Lung (tissue), 12 donors: ENCODE data around the gene RETN. TPM values are rescaled to one million over a fixed set of nuclear protein-coding genes. Genes with fewer than 3 reads are reported as not detected.

Source experiments
- ATAC-seq: fragments of 200-7000 bp; cut with Tn5 transposase; one replicate; pipeline ENCODE4 v1.9.1; 2020; ENCODE audit warnings: moderate number of reproducible peaks; ENCODE audit not compliant: insufficient read depth, low FRiP score
- DNase-seq, 3 donors: peaks; one replicate each; pipeline ENCODE4 v3.0.0-alpha.2; 2013 to 2017
- H3K27ac ChIP-seq, 2 donors: one replicate each; pipeline ENCODE4 v1.5.1; 2013; ENCODE audit warnings: mild to moderate bottlenecking in 2 of 2, moderate library complexity in 2 of 2, control low read depth in 1 of 2, inconsistent platforms in 1 of 2, low read depth in 1 of 2, low read length in 1 of 2
- H3K27me3 ChIP-seq, 3 donors: one replicate each; pipeline ENCODE4 v1.5.1; 2013; ENCODE audit warnings: low read length in 2 of 3; ENCODE audit not compliant: control insufficient read depth in 3 of 3, insufficient read depth in 3 of 3
- H3K36me3 ChIP-seq, 4 donors: one replicate each; pipeline ENCODE4 v1.5.1; 2013; ENCODE audit warnings: low read length in 4 of 4, mild to moderate bottlenecking in 1 of 4, moderate library complexity in 1 of 4; ENCODE audit not compliant: control insufficient read depth in 4 of 4, insufficient read depth in 4 of 4
- H3K4me1 ChIP-seq, 5 donors: one replicate each; pipeline ENCODE4 v1.5.1; 2013; ENCODE audit warnings: low read length in 5 of 5, mild to moderate bottlenecking in 2 of 5, moderate library complexity in 1 of 5; ENCODE audit not compliant: control insufficient read depth in 5 of 5, insufficient read depth in 5 of 5
- H3K4me3 ChIP-seq: one replicate; pipeline ENCODE4 v1.5.1; 2013; ENCODE audit warnings: mild to moderate bottlenecking, control low read depth, moderate library complexity
- H3K9ac ChIP-seq, 2 donors: one replicate each; pipeline ENCODE4 v1.5.1; 2013; ENCODE audit warnings: low read length in 2 of 2, control low read depth in 1 of 2; ENCODE audit not compliant: insufficient read depth in 1 of 2
- H3K9me3 ChIP-seq, 4 donors: one replicate each; pipeline ENCODE4 v1.5.1; 2013; ENCODE audit warnings: low read length in 3 of 4, mild to moderate bottlenecking in 1 of 4, moderate library complexity in 1 of 4; ENCODE audit not compliant: control insufficient read depth in 4 of 4, insufficient read depth in 3 of 4
- WGBS, 2 donors: extraction: QIAGEN DNeasy Blood & Tissue Kit; methylation state at CpG; one replicate each; pipeline ENCODE4 v1.1.7; 2013; 5-methylcytosine and 5-hydroxymethylcytosine counted together
- polyA plus RNA-seq, 2 donors: library from polyadenylated mRNA; stranded (reverse); fragments of 200-250 nt; gene quantifications; one replicate each; pipeline ENCODE4 v1.2.1, GENCODE V29; 2013
- total RNA-seq, 2 donors: library from RNA; depleted of rRNA in 1 of 2; stranded (reverse); fragments of >200 nt in 1 of 2; gene quantifications; one replicate each; pipeline ENCODE4 v1.2.1, GENCODE V29; 2014 to 2021
- TF ChIP-seq, protein P1 (sequence below): IDR thresholded peaks from 2 replicates; pipeline ENCODE4 v1.5.1; 2012; ENCODE audit warnings: mild to moderate bottlenecking; ENCODE audit errors: control extremely low read depth, extremely low read depth
- donor health status: control.
- donor health status: control.
- donor health status: Bipolar disorder and iron deficiency.
- donor health status: healthy.
- donor health status: DM: yes; HTN: yes; CAD: no.

The RETN gene
- total and polyA plus RNA-seq, 4 donors = 2.9 to 1,168 (median 58.3) TPM

DNA sequence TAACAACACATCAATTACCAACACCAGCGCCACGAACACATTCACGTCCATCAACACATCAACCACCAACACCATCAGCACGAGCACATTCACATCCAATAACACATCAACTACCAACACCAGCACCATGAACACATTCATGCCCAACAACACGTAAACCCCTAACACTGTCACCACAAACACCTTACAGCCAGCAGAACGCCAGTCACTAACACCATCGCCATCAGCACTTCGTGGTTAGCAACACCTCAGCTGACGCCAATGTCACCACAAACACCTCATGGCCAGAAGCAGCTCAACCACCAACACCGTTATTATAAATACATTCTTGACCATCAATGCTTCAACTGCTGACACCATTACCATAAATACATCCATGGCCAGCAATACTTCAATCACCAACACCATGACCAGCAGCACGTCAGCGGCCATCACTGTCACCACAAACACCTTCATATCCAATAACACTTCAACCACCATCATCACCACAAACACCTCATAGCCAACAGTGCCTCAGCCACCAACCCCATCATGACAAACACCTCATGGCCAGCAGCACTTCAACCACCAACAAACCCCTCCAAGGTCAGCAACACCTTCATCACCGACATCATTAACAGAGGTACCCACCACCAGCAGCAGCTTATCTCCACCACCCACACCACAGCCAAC lies 23.7 kb downstream of the RETN start:
- TF ChIP-seq, protein P1, sequence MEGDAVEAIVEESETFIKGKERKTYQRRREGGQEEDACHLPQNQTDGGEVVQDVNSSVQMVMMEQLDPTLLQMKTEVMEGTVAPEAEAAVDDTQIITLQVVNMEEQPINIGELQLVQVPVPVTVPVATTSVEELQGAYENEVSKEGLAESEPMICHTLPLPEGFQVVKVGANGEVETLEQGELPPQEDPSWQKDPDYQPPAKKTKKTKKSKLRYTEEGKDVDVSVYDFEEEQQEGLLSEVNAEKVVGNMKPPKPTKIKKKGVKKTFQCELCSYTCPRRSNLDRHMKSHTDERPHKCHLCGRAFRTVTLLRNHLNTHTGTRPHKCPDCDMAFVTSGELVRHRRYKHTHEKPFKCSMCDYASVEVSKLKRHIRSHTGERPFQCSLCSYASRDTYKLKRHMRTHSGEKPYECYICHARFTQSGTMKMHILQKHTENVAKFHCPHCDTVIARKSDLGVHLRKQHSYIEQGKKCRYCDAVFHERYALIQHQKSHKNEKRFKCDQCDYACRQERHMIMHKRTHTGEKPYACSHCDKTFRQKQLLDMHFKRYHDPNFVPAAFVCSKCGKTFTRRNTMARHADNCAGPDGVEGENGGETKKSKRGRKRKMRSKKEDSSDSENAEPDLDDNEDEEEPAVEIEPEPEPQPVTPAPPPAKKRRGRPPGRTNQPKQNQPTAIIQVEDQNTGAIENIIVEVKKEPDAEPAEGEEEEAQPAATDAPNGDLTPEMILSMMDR = no peak
- Histone ChIP-seq H3K4me1 (no peaks in the 10 kb centered on the region), H3K36me3 (no peaks in the 10 kb centered on the region), H3K27ac (no peak overlapping the region), H3K4me3 (no peak overlapping the region), H3K9ac (no peak overlapping the region), H3K9me3 (peaks cover 0 to 8% (median 0%) of the 10 kb centered on the region in 4 donors), H3K27me3 (peaks cover 0 to 9% (median 0%) of the 10 kb centered on the region in 3 donors)
- DNase-seq (no peak), ATAC-seq (no peak)
- WGBS, 2 donors = 70 to 72% methylated on average over 13 of the region's 13 CpGs

- peaks cover 0 to 7% (median 0%) of the 10 kb centered on the region in 3 donors for H3K27me3 ChIP-seq
- no peak overlapping the region for H3K4me3 ChIP-seq
- no peak overlapping the region for H3K27ac ChIP-seq
- no peaks in the 10 kb centered on the region for H3K4me1 ChIP-seq
- ATAC-seq (no peak), DNase-seq (no peak)
- WGBS, 2 donors = 53 to 61% methylated on average over 4 of the region's 4 CpGs
- TF ChIP-seq, protein P1 = no peak
- peaks cover 0 to 8% (median 0%) of the 10 kb centered on the region in 4 donors for H3K9me3 ChIP-seq
- H3K36me3 ChIP-seq = no peaks in the 10 kb centered on the region
- no peak overlapping the region for H3K9ac ChIP-seq
Observed at GRCh38 chr19:7694499-7694898, 25.6 kb downstream of the RETN start.

DNA sequence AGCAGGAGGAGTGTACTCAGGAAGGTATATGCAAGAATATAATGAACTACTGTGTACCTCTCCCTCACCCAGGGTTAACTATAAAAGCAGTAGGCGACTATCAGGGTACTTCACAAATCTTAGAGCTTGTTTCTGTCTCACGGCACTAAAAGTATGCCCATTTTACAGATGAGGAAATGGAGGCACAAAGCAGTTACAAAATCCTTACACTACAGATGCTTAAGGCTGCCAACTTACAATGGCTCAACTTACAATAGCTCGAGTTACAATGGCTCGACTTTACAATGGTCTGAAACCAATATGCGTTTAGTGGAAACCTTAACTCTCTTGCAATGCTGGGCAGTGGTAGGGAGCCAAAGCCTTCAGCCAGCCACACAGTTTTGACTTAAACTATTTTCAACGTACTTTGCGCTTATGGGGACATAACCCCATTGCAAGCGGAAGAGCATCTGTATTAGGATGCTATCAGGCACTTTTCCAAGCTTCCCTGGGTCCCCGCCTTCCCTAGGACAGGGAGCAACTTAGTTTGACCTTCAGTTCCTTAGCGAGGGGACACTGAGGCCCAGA lies 29.0 kb downstream of the RETN start:
- Histone ChIP-seq H3K9me3 (peaks cover 0 to 1% (median 0%) of the 10 kb centered on the region in 4 donors), H3K36me3 (no peaks in the 10 kb centered on the region), H3K27ac (no peak overlapping the region), H3K4me3 (no peak overlapping the region), H3K4me1 (no peaks in the 10 kb centered on the region), H3K9ac (no peak overlapping the region), H3K27me3 (peaks cover 0 to 4% (median 3%) of the 10 kb centered on the region in 3 donors)
- TF ChIP-seq, protein P1 = no peak
- no peak for ATAC-seq
- 77 to 89% methylated on average over 10 of the region's 10 CpGs for WGBS, 2 donors
- DNase-seq = no peak
